AG09319 (cell line): ENCODE data around the gene PDCL3.

Source experiments
- DNase-seq: peaks from one replicate; pipeline ENCODE4 v3.0.0-alpha.2; 2010; ENCODE audit warnings: low read depth; ENCODE audit errors: extremely low read depth
- TF ChIP-seq, protein P1 (sequence below): IDR thresholded peaks from 2 replicates; pipeline ENCODE4 v1.5.1; 2011; ENCODE audit warnings: low read depth, mild to moderate bottlenecking, inconsistent platforms, low read length, moderate library complexity

PDCL3 gene

DNA sequence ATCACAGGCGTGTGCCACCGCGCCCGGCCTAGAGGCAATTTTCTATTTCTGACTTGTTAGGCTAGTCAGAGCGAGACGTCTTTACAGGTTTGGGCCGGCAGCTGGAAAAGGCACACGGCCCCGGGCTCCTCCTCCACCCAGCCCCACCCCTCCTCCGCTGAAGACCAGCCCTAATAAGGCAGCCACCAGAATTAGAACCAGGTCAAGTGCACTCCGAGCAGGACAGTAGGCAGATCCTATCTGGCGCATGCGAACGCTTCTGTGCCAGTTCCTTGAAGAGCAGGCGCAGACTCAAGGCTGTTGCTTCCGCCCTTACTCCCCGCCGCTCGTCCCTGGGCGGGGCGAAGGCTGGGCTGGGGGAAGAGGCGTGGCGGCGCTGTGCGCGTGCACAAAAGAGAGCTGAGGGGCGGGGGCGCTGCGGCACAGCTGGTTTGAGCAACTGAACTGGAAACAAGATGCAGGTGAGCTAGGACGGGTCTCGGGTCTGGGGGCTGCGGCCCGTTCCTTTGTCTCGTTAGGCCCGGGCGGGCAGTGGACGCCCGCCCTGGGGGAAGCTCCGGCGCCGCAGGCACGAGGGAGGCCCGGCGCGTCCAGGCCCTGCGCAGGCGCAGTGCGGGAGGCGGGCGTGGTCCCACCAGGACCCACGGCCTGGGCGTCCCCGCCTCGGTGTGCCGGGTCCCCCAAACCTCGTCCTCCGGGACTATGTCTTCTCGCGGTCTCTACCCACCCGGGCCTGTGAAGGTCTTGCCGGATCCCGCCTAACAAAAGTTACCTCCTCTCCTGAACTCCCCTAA is at the start of gene PDCL3:
Gene PDCL3 (plus strand): TSS at position 381 of the 794 bp plus-strand sequence. CDS start 75 bp downstream, at position 456.
- TF ChIP-seq, protein P1, sequence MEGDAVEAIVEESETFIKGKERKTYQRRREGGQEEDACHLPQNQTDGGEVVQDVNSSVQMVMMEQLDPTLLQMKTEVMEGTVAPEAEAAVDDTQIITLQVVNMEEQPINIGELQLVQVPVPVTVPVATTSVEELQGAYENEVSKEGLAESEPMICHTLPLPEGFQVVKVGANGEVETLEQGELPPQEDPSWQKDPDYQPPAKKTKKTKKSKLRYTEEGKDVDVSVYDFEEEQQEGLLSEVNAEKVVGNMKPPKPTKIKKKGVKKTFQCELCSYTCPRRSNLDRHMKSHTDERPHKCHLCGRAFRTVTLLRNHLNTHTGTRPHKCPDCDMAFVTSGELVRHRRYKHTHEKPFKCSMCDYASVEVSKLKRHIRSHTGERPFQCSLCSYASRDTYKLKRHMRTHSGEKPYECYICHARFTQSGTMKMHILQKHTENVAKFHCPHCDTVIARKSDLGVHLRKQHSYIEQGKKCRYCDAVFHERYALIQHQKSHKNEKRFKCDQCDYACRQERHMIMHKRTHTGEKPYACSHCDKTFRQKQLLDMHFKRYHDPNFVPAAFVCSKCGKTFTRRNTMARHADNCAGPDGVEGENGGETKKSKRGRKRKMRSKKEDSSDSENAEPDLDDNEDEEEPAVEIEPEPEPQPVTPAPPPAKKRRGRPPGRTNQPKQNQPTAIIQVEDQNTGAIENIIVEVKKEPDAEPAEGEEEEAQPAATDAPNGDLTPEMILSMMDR, result peak; percentile 10
- DNase-seq, result peak; percentile 99

DNA sequence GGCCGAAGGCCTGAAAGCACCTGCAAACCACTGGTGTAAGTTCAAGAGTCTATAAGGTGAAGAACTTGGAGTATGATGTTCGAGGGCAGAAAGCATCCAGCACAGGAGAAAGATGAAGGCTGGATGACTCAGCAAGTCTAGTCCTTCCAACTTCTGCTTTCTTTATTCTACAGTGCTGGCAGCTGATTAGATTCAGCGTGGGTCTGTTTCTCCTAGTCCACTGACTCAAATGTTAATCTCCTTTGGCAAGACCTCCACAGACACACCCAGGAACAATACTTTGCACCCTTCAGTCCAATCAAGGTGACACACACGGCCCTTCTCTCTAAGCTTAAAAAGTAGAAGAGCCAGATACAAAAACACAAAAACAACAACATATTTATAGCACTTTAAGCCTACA is 49.1 kb upstream of the PDCL3 start:
- DNase-seq, result no peak
- TF ChIP-seq, protein P1, result no peak

DNA sequence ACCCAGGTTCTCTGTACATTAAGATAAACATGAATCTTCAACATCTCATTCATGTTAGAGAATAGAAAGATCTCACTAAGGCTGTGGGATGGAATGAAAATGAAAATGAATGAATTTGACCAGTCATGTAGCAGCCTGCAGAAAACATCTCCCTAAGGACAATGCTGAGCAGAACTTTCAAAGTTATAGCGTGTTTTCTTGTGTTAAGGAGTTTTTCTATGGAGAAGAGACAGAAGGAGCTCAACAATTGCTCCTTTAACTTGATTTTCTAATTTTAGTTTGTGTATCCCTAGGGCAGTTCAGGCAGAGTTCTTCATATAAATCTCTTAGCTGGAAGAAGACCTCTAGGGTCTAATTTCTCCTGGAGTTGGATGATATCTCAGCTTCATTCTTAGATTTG is 45.2 kb upstream of the PDCL3 start:
- no peak for DNase-seq
- TF ChIP-seq, protein P1, result no peak

DNA sequence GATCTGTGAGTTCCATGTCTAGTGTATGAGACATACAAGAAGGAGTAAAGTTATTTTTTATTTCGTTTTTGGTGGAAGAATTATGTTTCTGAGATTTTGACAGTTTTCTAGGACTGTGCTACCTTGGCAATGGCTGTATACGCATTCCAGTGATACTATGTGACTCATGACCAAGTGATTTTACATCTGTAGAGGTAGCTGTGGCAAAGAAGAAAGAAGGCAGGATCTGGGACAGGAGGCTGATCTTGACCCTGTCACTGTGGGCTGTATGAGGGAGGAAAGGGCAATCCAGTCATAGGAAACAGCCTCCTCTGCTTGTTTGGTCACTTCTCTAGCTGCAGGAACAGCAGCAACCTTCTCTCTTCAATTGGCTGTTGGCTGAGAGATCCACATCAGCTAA is 44.0 kb upstream of the PDCL3 start:
- no peak for DNase-seq
- TF ChIP-seq, protein P1, result no peak

DNA sequence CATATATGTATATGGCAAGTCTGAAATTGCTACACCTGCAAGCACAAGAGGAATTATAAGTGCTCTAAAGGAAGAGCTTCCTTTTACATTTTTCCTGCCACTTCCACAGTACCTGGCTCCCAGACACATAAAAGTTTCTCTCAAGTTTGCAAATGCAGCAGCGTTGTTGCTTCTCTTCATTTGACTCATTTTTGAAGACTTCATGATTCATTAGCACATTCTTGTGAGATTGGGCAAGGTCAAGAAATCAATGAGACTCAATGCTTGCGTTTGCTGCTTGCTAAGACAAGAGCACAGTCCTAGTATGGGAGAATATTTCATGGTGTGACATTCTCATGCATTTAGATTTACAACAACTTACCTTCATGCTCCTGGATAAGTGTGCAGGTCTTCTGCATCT is 42.6 kb upstream of the PDCL3 start:
- DNase-seq, result no peak
- TF ChIP-seq, protein P1, result no peak

DNA sequence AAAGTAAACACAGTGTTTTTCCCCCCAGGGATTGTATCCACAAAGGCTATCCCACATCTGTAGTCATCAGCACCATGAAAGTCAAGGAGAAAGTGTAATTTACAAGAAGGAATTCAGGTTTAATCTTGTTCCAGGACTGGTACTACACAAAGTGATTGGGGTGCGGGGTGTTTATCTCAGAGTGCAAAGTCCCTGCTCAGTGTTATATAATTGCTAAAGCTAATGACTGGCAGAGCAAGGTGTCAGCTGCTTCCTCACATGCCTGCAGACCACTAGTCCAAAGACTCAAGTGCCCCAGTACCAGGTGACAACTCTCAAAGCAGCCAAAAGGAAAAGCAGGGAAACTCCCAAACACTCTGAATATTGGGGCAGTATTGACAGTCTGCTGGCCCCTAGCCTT is 40.4 kb upstream of the PDCL3 start:
- no peak for DNase-seq
- TF ChIP-seq, protein P1, result no peak

DNA sequence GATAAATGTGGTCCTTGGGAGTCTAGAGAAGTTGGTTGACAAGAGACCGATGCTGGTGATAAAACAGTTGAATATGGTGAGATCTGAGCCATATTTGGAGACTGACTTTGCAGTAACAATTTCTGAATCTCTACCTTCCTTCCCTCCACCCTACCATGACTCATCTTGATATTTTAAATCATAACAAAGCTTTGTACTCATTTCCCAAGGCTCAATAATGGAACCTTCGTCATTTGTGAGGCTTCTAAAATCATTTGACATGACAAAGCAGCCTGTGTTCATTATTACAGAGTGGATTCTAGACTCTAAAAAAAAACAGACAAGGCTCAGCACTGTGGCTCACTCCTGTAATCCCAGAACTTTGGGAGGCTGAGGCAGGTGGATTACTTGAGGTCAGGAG is 38.5 kb upstream of the PDCL3 start:
- TF ChIP-seq, protein P1, result no peak

More for the DNA sequence above, 38.5 kb upstream of the PDCL3 start:
- DNase-seq, result no peak
